OCI-LY1 (cell line): ENCODE measurements around the gene LRMDA.

ENCODE experiments used
- H2AFZ ChIP-seq: fragments of 200-600 bp; sonication (generic), shearing (Covaris generic); 2 replicates; pipeline ENCODE4 v1.6.0; 2014; ENCODE audit warnings: antibody characterized with exemption, mild to moderate bottlenecking, low read length
- H3F3A ChIP-seq: fragments of 200-600 bp; sonication (generic), shearing (Covaris generic); 2 replicates; pipeline ENCODE4 v1.6.0; 2014; ENCODE audit warnings: mild to moderate bottlenecking, antibody characterized with exemption, low read length, moderate library complexity; ENCODE audit not compliant: insufficient read depth
- H3K27ac ChIP-seq: fragments of 200-600 bp; sonication (generic); 2 replicates; pipeline ENCODE4 v1.5.1; 2014; ENCODE audit warnings: low read length, mixed run types, mild to moderate bottlenecking, low read depth; ENCODE audit not compliant: poor library complexity, severe bottlenecking
- H3K27me3 ChIP-seq: fragments of 200-600 bp; sonication (generic); 2 replicates; pipeline ENCODE4 v1.6.0; 2014; ENCODE audit warnings: antibody characterized with exemption, mild to moderate bottlenecking, low read length, moderate library complexity; ENCODE audit not compliant: insufficient read depth
- H3K36me3 ChIP-seq: fragments of 200-600 bp; sonication (generic); 2 replicates; pipeline ENCODE4 v1.6.1; 2014; ENCODE audit warnings: mild to moderate bottlenecking, antibody characterized with exemption, low read length, moderate library complexity, mixed read lengths; ENCODE audit not compliant: insufficient read depth
- H3K4me1 ChIP-seq: fragments of 200-600 bp; sonication (generic); 2 replicates; pipeline ENCODE4 v1.5.1; 2014; ENCODE audit warnings: mild to moderate bottlenecking, low read length, moderate library complexity; ENCODE audit not compliant: insufficient read depth, severe bottlenecking
- H3K4me2 ChIP-seq: fragments of 200-600 bp; sonication (generic), shearing (Covaris generic); 2 replicates; pipeline ENCODE4 v1.6.1; 2014; ENCODE audit warnings: low read length
- H3K4me3 ChIP-seq: fragments of 200-600 bp; sonication (generic); 2 replicates; pipeline ENCODE4 v1.5.1; 2014; ENCODE audit warnings: low read length, low read depth, mild to moderate bottlenecking, mixed read lengths; ENCODE audit not compliant: poor library complexity, severe bottlenecking
- H3K79me2 ChIP-seq: fragments of 200-600 bp; shearing (Covaris generic); 2 replicates; pipeline ENCODE4 v1.6.1; 2016; ENCODE audit warnings: mixed run types, low read length, mixed read lengths; ENCODE audit not compliant: insufficient read depth
- H3K9ac ChIP-seq: fragments of 200-600 bp; sonication (generic), shearing (Covaris generic); 2 replicates; pipeline ENCODE4 v1.6.1; 2014; ENCODE audit warnings: mild to moderate bottlenecking, low read length, mixed read lengths
- H3K9me2 ChIP-seq: fragments of 200-600 bp; sonication (generic), shearing (Covaris generic); 2 replicates; pipeline ENCODE4 v1.6.1; 2014; ENCODE audit warnings: low read depth, mild to moderate bottlenecking, low read length, mixed read lengths
- H3K9me3 ChIP-seq: fragments of 200-600 bp; shearing (Covaris generic); 2 replicates; pipeline ENCODE4 v1.6.1; 2014; ENCODE audit warnings: low read length, mixed read lengths
- H4K20me1 ChIP-seq: fragments of 200-600 bp; sonication (generic), shearing (Covaris generic); 2 replicates; pipeline ENCODE4 v1.6.0; 2016; ENCODE audit warnings: mild to moderate bottlenecking, low read length; ENCODE audit not compliant: insufficient read depth
- CTCF ChIP-seq: fragments of 200-600 bp; sonication (generic), shearing (Covaris generic); IDR thresholded peaks from 2 replicates; pipeline ENCODE4 v1.5.1; 2017; ENCODE audit warnings: mild to moderate bottlenecking, antibody characterized with exemption, low read length, moderate library complexity, mixed read lengths
- EZH2 ChIP-seq: fragments of 200-600 bp; sonication (generic), shearing (Covaris generic); IDR thresholded peaks from 2 replicates; pipeline ENCODE4 v1.8.0; 2017; ENCODE audit warnings: borderline replicate concordance, mixed run types, mild to moderate bottlenecking, antibody characterized with exemption, low read length, moderate library complexity, mixed read lengths

The LRMDA gene

DNA sequence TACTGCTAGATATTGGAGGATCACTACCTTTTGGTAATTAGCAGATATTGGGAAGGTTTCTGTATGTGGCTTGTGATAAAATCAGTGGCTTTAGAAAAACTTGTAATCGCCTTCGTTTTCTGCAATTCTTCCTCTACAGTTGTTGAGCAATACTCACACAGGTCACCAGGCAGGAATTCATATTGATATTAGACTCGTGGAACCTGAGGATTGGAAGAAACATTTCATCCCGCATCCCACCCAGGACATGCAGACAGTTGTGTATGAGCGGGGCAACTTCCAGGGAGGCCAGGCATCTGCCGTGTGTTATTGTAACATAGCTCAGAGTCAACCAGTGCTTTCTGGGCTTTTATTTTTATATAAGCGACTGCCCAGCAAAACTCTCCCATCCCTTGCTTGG lies 821.3 kb downstream of the LRMDA start:
- Histone ChIP-seq H3K9ac (no peak overlapping the region), H3K36me3 (no peaks in the 10 kb centered on the region), H3K4me2 (no peak overlapping the region), H2AFZ (no peak overlapping the region), H3K79me2 (no peaks in the 10 kb centered on the region), H3F3A (no peaks in the 10 kb centered on the region), H4K20me1 (no peaks in the 10 kb centered on the region), H3K4me1 (no peaks in the 10 kb centered on the region), H3K27ac (no peak overlapping the region), H3K9me3 (no peaks in the 10 kb centered on the region), H3K4me3 (no peak overlapping the region), H3K27me3 (no peaks in the 10 kb centered on the region), H3K9me2 (no peaks in the 10 kb centered on the region)
- TF ChIP-seq EZH2 (no peak), CTCF (no peak)

DNA sequence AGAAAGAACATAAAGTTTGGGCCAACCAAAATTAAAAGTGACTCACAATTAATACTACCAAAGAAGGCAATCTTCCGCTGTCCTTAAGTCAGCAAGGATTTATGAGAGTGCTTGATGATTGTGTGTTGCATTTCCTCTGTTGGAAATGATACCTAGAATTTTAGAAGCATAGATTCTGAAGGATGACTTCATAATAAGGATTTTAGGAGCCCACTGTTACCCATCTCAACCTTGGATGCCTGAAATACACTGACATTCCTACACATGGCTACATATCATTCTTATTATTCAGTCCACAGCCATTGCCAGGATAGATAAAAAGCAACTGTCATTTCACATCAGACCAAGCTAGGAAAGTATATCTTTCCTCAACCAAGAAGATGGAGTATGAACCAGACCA lies 823.8 kb downstream of the LRMDA start:
- Histone ChIP-seq H3K9me2 (no peaks in the 10 kb centered on the region), H3K4me3 (no peak overlapping the region), H2AFZ (no peak overlapping the region), H3K79me2 (no peaks in the 10 kb centered on the region), H3K27ac (no peak overlapping the region), H3F3A (no peaks in the 10 kb centered on the region), H3K4me1 (no peaks in the 10 kb centered on the region), H4K20me1 (no peaks in the 10 kb centered on the region), H3K36me3 (no peaks in the 10 kb centered on the region), H3K27me3 (no peaks in the 10 kb centered on the region), H3K9ac (no peak overlapping the region), H3K9me3 (no peaks in the 10 kb centered on the region), H3K4me2 (no peak overlapping the region)
- TF ChIP-seq CTCF (no peak), EZH2 (no peak)

- Histone ChIP-seq H3K9me3 (no peaks in the 10 kb centered on the region), H3K4me2 (no peak overlapping the region)
These were observed 826.4 kb downstream of the LRMDA start for GRCh38 chr10:76257816-76258215.

More at GRCh38 chr10:76257816-76258215, 826.4 kb downstream of the LRMDA start:
- Histone ChIP-seq H3K9me2 (no peaks in the 10 kb centered on the region), H4K20me1 (no peaks in the 10 kb centered on the region), H3K27ac (no peak overlapping the region), H3K4me1 (no peaks in the 10 kb centered on the region), H3K36me3 (no peaks in the 10 kb centered on the region), H3F3A (no peaks in the 10 kb centered on the region), H3K9ac (no peak overlapping the region), H2AFZ (no peak overlapping the region), H3K79me2 (no peaks in the 10 kb centered on the region), H3K4me3 (no peak overlapping the region), H3K27me3 (no peaks in the 10 kb centered on the region)
- no peak for TF ChIP-seq EZH2
- TF ChIP-seq CTCF: no peak
